Activated CD8-positive, alpha-beta memory T cell treated with anti-CD3 and anti-CD28 coated beads for 48 hours (primary cell): ENCODE measurements around the gene MYL6B.
A peak's percentile ranks its signal among the peaks of the same experiment; 100 is the strongest.

ENCODE experiments used
- DNase-seq, 3 experiments: peaks; one replicate each; pipeline ENCODE4 v3.0.0-alpha.2; 2020; ENCODE audit warnings: low read depth in 2 of 3, low spot score in 2 of 3

The MYL6B gene

GRCh38 chr12:56121204-56121870 is 31.1 kb upstream of the MYL6B start:
- no peak for DNase-seq

- DNase-seq, result no peak
Measured at GRCh38 chr12:56122637-56123036, 29.8 kb upstream of the MYL6B start.

- no peak for DNase-seq
Measured at GRCh38 chr12:56124133-56124532, 28.3 kb upstream of the MYL6B start.

- DNase-seq, result no peak
Measured at GRCh38 chr12:56126732-56127239, 25.6 kb upstream of the MYL6B start.

GRCh38 chr12:56127485-56127887 is 24.9 kb upstream of the MYL6B start:
- no peak for DNase-seq

GRCh38 chr12:56127888-56128669 is 24.3 kb upstream of the MYL6B start, which contains the start of gene ESYT1:
Gene ESYT1 (plus strand): TSS chr12:56128267. CDS start chr12:56128320, 53 bp downstream.
- DNase-seq, result peak; percentile 77 to 93 (median 87)

- peak in 1 of 3 experiments; percentile 24 for DNase-seq
Measured at GRCh38 chr12:56128670-56129205, 23.6 kb upstream of the MYL6B start.

- DNase-seq, result peak; percentile 53 to 76 (median 54)
Measured at GRCh38 chr12:56129206-56129941, 23.0 kb upstream of the MYL6B start.

- no peak for DNase-seq
Measured at GRCh38 chr12:56129942-56130495, 22.4 kb upstream of the MYL6B start.

GRCh38 chr12:56130876-56131275 is 21.5 kb upstream of the MYL6B start:
- no peak for DNase-seq

- no peak for DNase-seq
Measured at GRCh38 chr12:56134897-56135296, 17.5 kb upstream of the MYL6B start.

GRCh38 chr12:56137853-56138571 is 14.4 kb upstream of the MYL6B start:
- DNase-seq, result no peak

- DNase-seq, result no peak
Measured at GRCh38 chr12:56141946-56142784, 10.2 kb upstream of the MYL6B start.

GRCh38 chr12:56143217-56143616 is 9.2 kb upstream of the MYL6B start:
- DNase-seq, result no peak

GRCh38 chr12:56143870-56144269 is 8.5 kb upstream of the MYL6B start:
- DNase-seq, result no peak

GRCh38 chr12:56145217-56145616 is 7.2 kb upstream of the MYL6B start:
- no peak for DNase-seq

- DNase-seq, result no peak
Measured at GRCh38 chr12:56146492-56147460, 5.6 kb upstream of the MYL6B start.

- DNase-seq, result no peak
Measured at GRCh38 chr12:56150563-56150962, 1.8 kb upstream of the MYL6B start.
